NCI-H2107 treated with DMSO at 0.1 percent for 48 hours (cell line): ENCODE data around the gene STAT4.

Experiments
- DNase-seq: peaks from one replicate; lab custom pipeline; 2025; ENCODE audit not compliant: unreplicated experiment; lab: John Stamatoyannopoulos, UW

The STAT4 gene

GRCh38 chr2:191048073-191048472, 102.7 kb downstream of the STAT4 start:
- DNase-seq: no peak

DNA sequence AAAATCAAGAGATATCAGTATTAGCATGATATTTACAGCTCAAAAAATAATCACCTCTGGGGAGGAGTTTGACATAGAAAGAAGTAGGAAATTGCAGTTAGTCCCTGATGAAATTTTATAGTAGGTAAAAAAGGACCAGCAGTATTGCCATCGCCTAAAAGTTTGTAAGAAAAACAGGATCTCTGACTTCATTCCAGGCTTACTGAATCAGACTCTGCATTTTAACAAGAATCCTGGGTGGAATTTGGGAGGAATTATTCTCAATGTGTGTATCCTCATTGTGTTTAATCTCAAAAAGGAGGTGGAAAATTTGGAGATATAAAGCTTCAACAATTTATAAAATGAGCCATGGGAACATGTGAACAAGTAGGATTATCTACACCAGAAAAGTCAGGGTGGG, 105.7 kb downstream of the STAT4 start:
- DNase-seq: no peak

DNA sequence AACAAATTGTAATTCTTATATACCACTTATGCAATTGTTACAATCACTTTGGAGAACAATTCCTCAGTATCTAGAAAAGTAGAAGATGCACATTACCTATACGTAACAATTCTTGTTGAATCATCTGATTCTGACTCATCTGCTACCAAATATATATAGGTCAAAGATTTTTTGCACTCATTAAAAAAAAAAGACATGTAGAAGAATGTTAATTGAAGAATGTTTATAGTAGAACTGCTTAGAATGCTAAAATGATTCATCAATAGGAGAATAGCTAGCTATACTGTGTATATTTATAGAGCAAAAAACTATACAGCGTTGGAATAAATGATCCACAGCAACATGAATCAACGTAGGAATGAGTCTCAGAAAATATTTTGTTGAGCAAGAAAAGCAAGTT, 107.4 kb downstream of the STAT4 start:
- DNase-seq: no peak

DNA sequence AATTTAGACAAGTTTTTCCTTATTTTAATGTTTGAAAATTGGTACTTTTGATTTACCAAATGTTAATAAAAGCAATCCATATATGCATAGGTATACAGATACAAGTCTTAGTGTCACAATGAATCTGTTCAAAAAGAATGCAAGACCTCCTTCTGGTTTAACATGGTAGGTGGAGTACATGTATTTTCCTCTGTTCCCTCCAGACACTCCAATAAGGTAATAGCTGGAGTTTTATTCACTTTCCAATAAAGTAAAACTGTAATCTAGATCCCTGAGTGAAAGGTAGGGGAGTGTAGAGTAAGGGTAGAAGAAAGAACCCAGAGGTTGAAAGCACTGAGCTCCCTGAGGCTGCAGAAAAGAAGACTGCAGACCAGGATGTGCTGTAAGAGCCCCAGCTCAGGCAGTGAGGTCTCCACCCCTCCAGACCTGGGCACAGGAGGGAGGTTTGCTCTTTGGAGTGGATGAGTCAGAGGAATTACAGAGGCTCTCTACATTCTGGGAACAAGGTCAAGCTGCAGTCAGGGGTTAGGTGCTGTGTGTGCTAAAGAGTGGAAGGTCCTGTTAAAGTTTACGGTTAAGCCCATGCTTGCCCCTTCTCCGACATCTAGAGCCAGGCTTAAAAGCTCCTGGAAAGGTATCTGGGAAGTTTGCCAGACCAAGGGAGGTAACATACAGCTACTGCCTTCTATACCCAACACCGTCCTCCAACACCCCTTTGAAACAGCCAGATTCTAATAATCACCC, 109.2 kb downstream of the STAT4 start:
- no peak for DNase-seq

DNA sequence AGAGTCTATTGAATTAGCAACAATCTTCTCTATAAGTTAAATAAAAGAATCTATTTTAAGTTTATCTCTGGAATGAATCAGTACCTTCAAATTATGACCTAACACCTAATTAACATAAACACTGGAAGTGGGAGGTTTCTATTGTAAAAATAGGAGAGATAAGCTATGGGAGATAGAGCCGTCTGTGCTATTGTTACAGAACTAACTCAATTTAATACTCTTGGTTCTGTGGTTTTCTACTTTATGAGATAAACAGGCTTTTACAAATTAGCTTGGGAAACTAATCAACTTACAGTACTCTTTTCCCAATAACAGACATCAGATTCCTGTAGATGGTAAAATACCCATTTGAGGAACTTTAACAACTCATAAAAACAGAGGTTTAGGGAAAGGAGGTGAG, 111.2 kb downstream of the STAT4 start:
- no peak for DNase-seq

GRCh38 chr2:191038741-191039140, 112.1 kb downstream of the STAT4 start:
- no peak for DNase-seq

DNA sequence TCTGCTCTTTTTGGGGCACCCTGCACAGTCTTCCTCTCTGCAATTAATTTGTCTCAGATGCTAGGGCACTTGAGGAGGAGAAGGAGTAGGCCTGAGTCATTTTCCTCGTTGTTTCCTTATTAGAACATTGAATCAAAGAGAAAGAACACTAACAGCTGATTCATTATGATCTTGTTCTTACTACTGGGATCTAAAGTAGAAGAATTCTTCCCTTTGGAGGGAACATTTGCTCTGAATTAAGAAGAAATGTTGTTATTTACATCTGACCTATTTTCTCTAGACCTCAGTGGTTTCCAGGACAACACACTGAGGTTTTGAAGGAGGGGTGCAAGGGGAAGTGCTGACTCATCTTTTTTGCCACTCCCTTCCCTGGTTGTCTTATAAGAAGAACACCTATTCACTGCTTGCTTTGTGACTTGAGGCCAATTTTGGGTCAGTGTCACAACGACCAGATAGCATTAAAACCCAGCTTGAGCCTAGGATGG, 112.5 kb downstream of the STAT4 start:
- DNase-seq: no peak

DNA sequence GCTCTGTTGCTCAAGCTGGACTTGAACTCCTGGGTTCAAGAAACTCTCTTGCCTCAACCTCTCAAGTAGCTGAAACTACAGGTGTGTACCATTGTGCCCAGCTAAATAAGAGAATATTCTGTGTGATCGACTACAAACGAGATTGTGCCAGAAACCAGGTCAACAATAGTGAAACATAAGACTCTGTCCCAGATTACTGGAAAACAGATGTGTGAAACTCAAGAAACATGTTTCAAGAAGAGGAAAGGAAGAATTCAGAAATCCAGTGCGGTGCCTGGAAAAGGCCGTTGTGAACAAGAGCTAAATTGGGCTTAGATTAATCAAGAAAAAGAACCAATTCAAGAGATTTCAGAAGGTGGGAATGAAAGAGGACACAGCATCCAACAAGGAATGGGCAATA, 113.4 kb downstream of the STAT4 start:
- no peak for DNase-seq

- DNase-seq: no peak
Measured at GRCh38 chr2:191036363-191036762, 114.4 kb downstream of the STAT4 start.

- DNase-seq: no peak
Measured at GRCh38 chr2:191032588-191033429, 118.0 kb downstream of the STAT4 start.

DNA sequence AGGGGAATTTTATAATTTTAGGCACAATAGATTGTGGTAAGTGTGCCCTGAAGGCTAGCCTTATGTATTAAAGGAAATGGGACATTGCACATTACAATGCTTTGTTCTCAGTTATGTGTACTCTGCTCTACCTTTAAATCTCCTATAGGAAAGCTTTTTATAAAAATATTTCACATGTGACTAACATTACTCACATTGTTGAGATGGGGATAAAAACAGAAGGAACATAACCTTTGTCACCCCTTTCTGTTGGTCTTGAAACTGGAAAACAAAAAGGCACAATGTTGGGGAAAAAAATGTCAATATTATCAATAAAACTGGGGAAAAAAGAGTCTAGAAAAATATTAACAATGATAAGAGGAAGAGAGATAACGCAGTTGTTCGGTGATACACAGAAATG, 119.5 kb downstream of the STAT4 start:
- DNase-seq: no peak

GRCh38 chr2:191030521-191031154, 120.2 kb downstream of the STAT4 start:
- peak; percentile 63 for DNase-seq

DNA sequence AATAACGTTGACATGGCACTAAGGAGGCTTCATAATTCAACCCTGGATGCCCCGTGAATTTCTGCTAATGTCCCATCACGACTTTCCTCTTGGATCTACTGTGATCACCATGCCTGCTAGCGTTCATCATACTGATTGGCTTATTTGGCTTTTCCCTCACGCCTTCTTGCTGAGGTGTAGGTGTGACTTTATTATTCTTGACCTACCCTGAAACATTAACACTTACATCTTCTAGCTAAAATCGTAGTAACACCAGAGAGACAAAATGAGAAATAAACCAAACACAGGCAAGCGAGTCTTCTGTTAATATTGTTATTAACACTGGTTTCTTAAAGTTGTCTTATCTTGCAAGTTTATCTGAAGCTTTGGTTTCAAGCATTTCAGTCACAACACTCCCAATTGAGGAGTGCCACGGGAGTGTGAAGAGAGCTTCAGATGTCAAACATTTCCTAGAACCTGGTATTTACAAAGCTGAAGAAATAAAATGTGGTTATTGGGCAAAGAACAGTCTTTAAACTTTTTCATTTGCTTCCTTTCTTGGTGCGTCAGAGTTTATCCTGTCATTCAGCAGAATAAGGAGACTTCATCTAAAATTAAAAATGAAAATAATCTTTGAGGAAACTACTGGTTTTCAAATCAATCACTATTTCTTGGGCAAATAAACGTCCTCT, 121.4 kb downstream of the STAT4 start:
- no peak for DNase-seq

- DNase-seq: no peak
Measured at GRCh38 chr2:191026377-191026776, 124.4 kb downstream of the STAT4 start.

DNA sequence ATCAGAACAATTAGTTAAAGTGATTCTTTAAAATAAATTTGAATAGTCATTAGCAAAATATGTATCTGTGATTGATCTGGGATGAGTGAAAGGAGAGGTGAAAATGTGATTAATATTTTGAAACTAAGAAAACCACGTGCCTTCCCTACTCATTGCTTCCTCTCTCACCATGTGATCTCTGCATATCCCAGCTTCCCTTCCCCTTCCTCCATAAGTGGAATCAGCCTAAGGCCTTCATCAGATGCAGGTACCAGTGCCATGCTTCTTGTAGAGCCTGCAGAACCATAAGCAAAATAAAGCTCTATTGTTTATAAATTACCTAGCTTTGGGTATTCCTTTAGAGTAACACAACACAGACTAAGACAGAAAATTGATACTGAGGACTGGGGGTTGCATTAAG, 125.7 kb downstream of the STAT4 start:
- no peak for DNase-seq

DNA sequence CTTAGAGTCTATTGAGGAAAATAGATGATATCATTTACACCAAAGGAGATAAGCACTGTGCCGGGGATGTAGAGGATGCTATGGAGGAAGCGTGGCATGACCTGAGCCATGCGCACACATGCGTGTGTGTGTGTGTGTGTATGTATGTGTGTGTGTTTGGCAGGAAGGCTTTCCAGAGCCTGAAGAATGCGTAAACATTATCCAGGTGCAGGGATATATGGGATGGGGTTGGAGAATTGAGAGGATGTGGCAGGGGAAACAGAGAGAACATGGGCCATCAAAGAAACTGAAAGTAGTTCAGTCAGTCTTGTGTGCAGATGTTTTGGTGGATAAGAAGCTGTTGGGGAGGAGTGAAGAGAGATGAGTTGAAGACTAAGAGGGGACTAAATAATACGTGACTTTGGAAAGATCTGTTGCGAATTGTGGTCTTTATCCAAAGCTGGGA, 127.5 kb downstream of the STAT4 start:
- DNase-seq: no peak

- no peak for DNase-seq
Measured at GRCh38 chr2:191020742-191021381, 129.9 kb downstream of the STAT4 start.

DNA sequence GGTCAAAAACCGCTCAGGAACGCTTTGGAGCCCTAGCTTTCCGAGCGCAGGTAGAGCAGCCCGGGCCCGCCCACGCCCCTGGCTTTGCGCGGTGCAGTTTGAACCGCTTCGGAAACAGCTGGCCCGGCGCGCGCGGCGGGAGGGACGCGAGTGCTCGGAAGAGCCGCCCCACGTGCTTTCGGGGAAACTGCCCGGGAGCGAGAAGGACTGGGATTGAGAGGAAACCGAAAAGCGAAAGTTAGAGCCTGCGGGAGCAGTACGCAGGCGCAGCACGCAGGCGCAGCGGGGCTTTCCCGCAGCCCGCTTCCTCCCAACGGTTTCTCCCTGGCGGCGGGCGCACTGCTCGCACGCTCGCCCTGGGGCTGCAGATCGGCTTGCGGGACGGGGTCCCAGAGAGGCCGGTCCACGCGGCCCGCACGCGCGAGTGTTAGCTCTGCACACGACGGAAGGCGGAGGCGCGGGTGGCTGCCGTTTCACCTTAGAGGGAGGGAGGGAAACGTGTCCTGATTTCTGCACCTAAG, 130.5 kb downstream of the STAT4 start:
- DNase-seq: peak; percentile 90

- DNase-seq: no peak
Measured at GRCh38 chr2:191019376-191019775, 131.4 kb downstream of the STAT4 start.

DNA sequence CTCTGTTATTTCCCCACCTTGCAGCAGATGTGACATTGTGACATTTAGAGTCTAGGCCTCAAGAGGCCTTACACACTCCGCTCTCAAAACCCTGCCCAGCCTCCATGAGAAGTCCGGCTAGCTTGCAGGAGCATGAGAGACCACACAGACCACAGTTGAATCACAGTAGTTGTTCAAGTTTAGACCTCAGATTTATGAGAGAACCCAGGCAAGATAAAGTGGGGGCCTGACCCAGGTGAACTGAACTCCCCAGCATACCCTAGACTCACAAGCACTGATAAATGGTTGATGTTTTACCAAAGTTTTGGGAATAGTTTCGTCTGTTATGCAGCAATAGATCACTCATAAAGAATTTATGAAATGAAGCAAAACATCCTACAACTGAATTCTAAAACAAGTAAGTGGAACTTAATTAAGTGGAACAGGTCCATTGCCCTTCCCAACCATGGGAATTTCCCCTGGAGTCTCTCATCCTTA, 132.1 kb downstream of the STAT4 start:
- DNase-seq: no peak
